Uterus (tissue), 4 donors: ENCODE measurements around the gene CCND1. TPM values are rescaled to one million over a fixed set of nuclear protein-coding genes. Genes with fewer than 3 reads are reported as not detected.

Experiments
- DNase-seq, 2 donors: peaks; one replicate each; pipeline ENCODE4 v3.0.0-alpha.2; 2019 to 2020
- H3K27ac ChIP-seq, 2 donors: fragments of 200-600 bp; sonication (generic); 1 replicate in 1 of 2; 2 replicates in 1 of 2; pipeline ENCODE4 v1.5.1; 2016 to 2018
- H3K27me3 ChIP-seq, 2 donors: fragments of 200-600 bp; sonication (generic); one replicate each; pipeline ENCODE4 v1.5.1; 2018 to 2019; ENCODE audit warnings: control low read depth in 1 of 2
- H3K36me3 ChIP-seq, 2 donors: fragments of 200-600 bp; sonication (generic); one replicate each; pipeline ENCODE4 v1.5.1; 2019; ENCODE audit warnings: control low read depth in 1 of 2
- H3K4me1 ChIP-seq, 2 donors: fragments of 200-600 bp; sonication (generic); one replicate each; pipeline ENCODE4 v1.5.1; 2018 to 2019; ENCODE audit warnings: control low read depth in 1 of 2
- H3K4me3 ChIP-seq, 2 donors: fragments of 200-600 bp; sonication (generic); 1 replicate in 1 of 2; 2 replicates in 1 of 2; pipeline ENCODE4 v1.5.1; 2018 to 2019; ENCODE audit warnings: mild to moderate bottlenecking in 1 of 2
- H3K9me3 ChIP-seq, 2 donors: fragments of 200-600 bp; sonication (generic); one replicate each; pipeline ENCODE4 v1.5.1; 2019; ENCODE audit warnings: control low read depth in 1 of 2
- POLR2A ChIP-seq, 2 donors: fragments of 450-650 bp; IDR thresholded peaks; one replicate each; pipeline ENCODE4 v1.6.1; 2016; ENCODE audit warnings: antibody characterized with exemption in 2 of 2, mild to moderate bottlenecking in 1 of 2, moderate library complexity in 1 of 2
- intact Hi-C: fragments of 100-400 bp; cut with DNase I; formaldehyde crosslinking; loops from one replicate; pipeline ENCODE4 v1.15.1; 2023; ENCODE audit warnings: low total_unique reads
- total RNA-seq, 4 donors: library from RNA; depleted of rRNA in 3 of 4; stranded (reverse); fragments of >200 nt in 3 of 4; gene quantifications; one replicate each; pipeline versions ENCODE4 v1.1.0 to v1.2.4, GENCODE V29; 2014 to 2023
- TF ChIP-seq, protein P1 (sequence below), 4 experiments: fragments of 200-600 bp in 2 of 4; fragments of 450-650 bp in 2 of 4; sonication (generic) in 2 of 4; IDR thresholded peaks; one replicate each; pipeline ENCODE4 v1.5.1; 2016 to 2019; ENCODE audit warnings: antibody characterized with exemption in 4 of 4, mild to moderate bottlenecking in 2 of 4, moderate library complexity in 1 of 4
- donor health status: DM: yes; HTN: yes; CAD: no.

Gene CCND1
- total RNA-seq, 4 donors from 2014 or later, result 2.9 to 96.5 (median 20.5) TPM

DNA sequence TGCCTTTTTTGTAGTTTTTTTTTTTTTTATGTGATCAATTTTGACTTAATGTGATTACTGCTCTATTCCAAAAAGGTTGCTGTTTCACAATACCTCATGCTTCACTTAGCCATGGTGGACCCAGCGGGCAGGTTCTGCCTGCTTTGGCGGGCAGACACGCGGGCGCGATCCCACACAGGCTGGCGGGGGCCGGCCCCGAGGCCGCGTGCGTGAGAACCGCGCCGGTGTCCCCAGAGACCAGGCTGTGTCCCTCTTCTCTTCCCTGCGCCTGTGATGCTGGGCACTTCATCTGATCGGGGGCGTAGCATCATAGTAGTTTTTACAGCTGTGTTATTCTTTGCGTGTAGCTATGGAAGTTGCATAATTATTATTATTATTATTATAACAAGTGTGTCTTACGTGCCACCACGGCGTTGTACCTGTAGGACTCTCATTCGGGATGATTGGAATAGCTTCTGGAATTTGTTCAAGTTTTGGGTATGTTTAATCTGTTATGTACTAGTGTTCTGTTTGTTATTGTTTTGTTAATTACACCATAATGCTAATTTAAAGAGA lies 12.5 kb downstream of the CCND1 start:
- H3K27ac ChIP-seq, result no peak overlapping the region
- no peaks in the 10 kb centered on the region for H3K4me1 ChIP-seq
- no peaks in the 10 kb centered on the region for H3K27me3 ChIP-seq
- DNase-seq, result no peak
- no peaks in the 10 kb centered on the region for H3K36me3 ChIP-seq
- TF ChIP-seq, protein P1, sequence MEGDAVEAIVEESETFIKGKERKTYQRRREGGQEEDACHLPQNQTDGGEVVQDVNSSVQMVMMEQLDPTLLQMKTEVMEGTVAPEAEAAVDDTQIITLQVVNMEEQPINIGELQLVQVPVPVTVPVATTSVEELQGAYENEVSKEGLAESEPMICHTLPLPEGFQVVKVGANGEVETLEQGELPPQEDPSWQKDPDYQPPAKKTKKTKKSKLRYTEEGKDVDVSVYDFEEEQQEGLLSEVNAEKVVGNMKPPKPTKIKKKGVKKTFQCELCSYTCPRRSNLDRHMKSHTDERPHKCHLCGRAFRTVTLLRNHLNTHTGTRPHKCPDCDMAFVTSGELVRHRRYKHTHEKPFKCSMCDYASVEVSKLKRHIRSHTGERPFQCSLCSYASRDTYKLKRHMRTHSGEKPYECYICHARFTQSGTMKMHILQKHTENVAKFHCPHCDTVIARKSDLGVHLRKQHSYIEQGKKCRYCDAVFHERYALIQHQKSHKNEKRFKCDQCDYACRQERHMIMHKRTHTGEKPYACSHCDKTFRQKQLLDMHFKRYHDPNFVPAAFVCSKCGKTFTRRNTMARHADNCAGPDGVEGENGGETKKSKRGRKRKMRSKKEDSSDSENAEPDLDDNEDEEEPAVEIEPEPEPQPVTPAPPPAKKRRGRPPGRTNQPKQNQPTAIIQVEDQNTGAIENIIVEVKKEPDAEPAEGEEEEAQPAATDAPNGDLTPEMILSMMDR (IDR thresholded peaks at IDR 0.05), result no peak
- no peak for TF ChIP-seq POLR2A (IDR thresholded peaks at IDR 0.05)
- H3K4me3 ChIP-seq, result no peak overlapping the region
- intact Hi-C loops, result no loop called here
- no peaks in the 10 kb centered on the region for H3K9me3 ChIP-seq

DNA sequence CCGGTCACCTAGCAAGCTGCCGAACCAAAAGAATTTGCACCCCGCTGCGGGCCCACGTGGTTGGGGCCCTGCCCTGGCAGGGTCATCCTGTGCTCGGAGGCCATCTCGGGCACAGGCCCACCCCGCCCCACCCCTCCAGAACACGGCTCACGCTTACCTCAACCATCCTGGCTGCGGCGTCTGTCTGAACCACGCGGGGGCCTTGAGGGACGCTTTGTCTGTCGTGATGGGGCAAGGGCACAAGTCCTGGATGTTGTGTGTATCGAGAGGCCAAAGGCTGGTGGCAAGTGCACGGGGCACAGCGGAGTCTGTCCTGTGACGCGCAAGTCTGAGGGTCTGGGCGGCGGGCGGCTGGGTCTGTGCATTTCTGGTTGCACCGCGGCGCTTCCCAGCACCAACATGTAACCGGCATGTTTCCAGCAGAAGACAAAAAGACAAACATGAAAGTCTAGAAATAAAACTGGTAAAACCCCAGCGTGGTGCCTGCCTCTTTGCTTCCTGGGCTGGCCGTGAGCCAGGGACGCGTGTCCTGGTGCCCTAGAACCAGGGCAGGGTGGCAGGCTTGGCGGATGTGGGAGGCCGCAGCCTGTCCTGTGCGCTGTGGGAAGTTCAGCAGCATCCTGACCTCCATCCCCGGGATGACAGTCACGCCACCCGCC lies 13.2 kb downstream of the CCND1 start:
- H3K9me3 ChIP-seq, result no peaks in the 10 kb centered on the region
- H3K4me1 ChIP-seq, result no peaks in the 10 kb centered on the region
- TF ChIP-seq, protein P1 (IDR thresholded peaks at IDR 0.05), result no peak
- no peak for TF ChIP-seq POLR2A (IDR thresholded peaks at IDR 0.05)
- no peak overlapping the region for H3K4me3 ChIP-seq
- no peak overlapping the region for H3K27ac ChIP-seq
- H3K27me3 ChIP-seq, result no peaks in the 10 kb centered on the region
- intact Hi-C loops, result no loop called here
- DNase-seq, result no peak
- H3K36me3 ChIP-seq, result no peaks in the 10 kb centered on the region

DNA sequence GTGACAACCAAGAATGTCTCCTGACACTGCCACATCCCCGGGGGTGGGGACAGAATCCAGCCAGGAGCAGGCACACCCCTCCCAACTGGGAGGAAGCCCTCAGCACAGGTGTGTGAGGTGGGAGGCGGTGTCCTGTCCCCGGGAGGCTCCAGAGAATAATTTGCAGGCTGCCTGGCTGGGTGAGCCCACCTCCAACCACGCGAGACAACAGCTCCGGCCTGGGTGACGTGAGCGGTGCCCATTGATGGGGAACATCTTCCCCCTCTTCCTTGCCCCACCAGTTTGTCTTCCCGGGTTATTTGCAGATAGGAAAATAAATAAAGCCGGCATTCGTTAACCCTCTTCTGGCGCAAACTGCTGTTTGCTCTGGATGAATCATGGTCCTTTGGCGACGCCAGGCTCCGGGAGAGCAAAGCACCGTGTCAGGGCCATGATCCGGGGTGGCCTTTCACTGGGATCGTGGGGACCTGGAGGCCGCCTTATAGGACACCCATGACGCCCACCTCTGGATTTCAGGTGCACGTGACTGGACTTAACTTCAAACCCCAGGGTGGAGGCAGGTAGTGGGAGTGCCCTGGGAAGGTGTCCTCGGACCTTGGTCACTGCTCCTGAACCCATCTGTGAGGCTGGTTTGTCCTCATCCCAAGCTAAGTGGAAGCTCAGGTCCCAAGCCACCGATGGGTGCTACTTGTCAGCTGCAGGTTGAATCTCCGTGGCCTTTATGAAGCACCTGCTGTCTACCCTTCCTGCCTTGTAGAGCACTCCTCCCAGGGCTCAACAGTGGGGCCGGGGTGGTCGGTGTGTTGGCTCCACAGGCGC lies 13.9 kb downstream of the CCND1 start:
- Histone ChIP-seq H3K27me3 (no peaks in the 10 kb centered on the region), H3K36me3 (no peaks in the 10 kb centered on the region), H3K27ac (no peak overlapping the region), H3K4me3 (no peak overlapping the region), H3K9me3 (no peaks in the 10 kb centered on the region), H3K4me1 (no peaks in the 10 kb centered on the region)
- DNase-seq, result no peak
- intact Hi-C loops, result no loop called here
- TF ChIP-seq, protein P1 (IDR thresholded peaks at IDR 0.05), result no peak
- TF ChIP-seq POLR2A (IDR thresholded peaks at IDR 0.05), result no peak

DNA sequence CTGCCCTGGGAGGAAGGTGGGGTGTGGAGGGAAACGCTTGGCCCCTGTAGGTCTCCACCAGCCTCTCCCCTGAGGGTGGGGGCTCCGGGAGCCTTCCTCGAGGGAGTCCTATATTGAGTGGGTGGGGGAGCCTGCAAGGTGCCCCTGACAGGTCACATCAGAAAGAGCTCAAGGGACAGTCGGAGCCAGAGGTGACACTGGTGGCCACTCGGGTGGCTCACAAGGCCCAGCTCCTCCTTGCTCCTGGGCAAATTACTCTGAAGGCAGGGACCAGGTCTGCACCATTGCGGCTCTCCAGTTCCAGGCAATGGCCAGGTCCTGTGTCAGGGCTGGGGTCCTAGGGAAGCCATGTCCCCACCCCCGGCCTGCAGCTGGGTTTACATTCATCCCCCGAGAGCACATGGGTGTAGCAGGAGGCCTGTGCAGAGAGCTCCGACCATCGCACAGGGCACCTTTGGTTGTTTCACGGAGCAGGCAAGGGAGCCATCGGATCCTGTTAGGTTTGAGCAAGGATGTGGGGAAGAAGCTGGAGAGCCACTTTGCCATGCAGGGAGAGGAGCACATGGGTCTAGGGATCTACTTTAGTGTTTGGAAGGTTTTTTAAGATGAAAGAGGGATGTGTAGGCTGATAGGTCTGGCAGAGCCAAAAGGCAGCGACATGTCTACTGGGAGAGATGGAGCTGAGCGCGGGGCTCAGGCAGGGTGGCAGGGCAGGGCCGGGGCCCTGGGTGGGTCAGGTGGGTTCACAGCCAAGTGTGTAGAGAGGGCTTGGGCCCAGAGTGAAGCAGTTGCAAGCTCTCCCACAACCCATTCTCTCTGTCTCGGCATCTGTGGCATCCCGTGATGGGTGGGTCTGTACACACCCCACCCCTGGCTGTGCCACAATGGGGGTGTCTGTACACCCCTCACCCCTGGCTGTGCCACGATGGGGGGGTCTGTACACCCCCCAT lies 14.8 kb downstream of the CCND1 start:
- Histone ChIP-seq H3K4me3 (no peak overlapping the region), H3K36me3 (no peaks in the 10 kb centered on the region), H3K27ac (no peak overlapping the region), H3K4me1 (no peaks in the 10 kb centered on the region), H3K27me3 (no peaks in the 10 kb centered on the region), H3K9me3 (no peaks in the 10 kb centered on the region)
- intact Hi-C loops, result no loop called here
- no peak for DNase-seq
- no peak for TF ChIP-seq POLR2A (IDR thresholded peaks at IDR 0.05)
- TF ChIP-seq, protein P1 (IDR thresholded peaks at IDR 0.05), result no peak
